GM23338 (cell line): Measurements from ENCODE around the gene GALNT13. TPM values are rescaled to one million over a fixed set of nuclear protein-coding genes. Genes with fewer than 3 reads are reported as not detected.

Source experiments
- ATAC-seq: fragments of 200-7000 bp; cut with Tn5 transposase; 3 replicates; pipeline ENCODE4 v1.9.1; 2020
- DNase-seq: peaks from one replicate; pipeline ENCODE4 v3.0.0-alpha.2; 2015; ENCODE audit warnings: low spot score
- H2AFZ ChIP-seq: fragments of 200-600 bp; sonication (generic); 2 replicates; pipeline ENCODE4 v1.8.0; 2016; ENCODE audit warnings: antibody characterized with exemption, mild to moderate bottlenecking, moderate library complexity
- H3F3A ChIP-seq: fragments of 200-600 bp; sonication (generic); replicated peaks from 2 replicates; pipeline ENCODE4 v1.8.0; 2017; ENCODE audit warnings: antibody characterized with exemption, mixed run types, low read depth
- H3K27ac ChIP-seq: fragments of 200-600 bp; sonication (generic); 2 replicates; pipeline ENCODE4 v1.6.1; 2016; ENCODE audit warnings: low read depth
- H3K27me3 ChIP-seq: fragments of 200-600 bp; sonication (generic); 2 replicates; pipeline ENCODE4 v1.8.0; 2016; ENCODE audit warnings: mild to moderate bottlenecking, mixed run types, moderate library complexity; ENCODE audit not compliant: insufficient read depth
- H3K36me3 ChIP-seq: fragments of 200-600 bp; sonication (generic); 2 replicates; pipeline ENCODE4 v1.8.0; 2016; ENCODE audit warnings: mild to moderate bottlenecking; ENCODE audit not compliant: insufficient read depth
- H3K4me1 ChIP-seq: fragments of 200-600 bp; sonication (generic); 2 replicates; pipeline ENCODE4 v1.8.0; 2016; ENCODE audit warnings: mild to moderate bottlenecking, moderate library complexity; ENCODE audit not compliant: insufficient read depth
- H3K4me2 ChIP-seq: fragments of 200-600 bp; sonication (generic); 2 replicates; pipeline ENCODE4 v1.7.1; 2017; ENCODE audit warnings: mixed run types
- H3K4me3 ChIP-seq: fragments of 200-600 bp; sonication (generic); 2 replicates; pipeline ENCODE4 v1.6.1; 2016; ENCODE audit warnings: mixed run types
- H3K79me2 ChIP-seq: fragments of 200-600 bp; sonication (generic); replicated peaks from 2 replicates; pipeline ENCODE4 v1.8.0; 2017; ENCODE audit warnings: mild to moderate bottlenecking; ENCODE audit not compliant: insufficient read depth
- H3K9me2 ChIP-seq: fragments of 200-600 bp; sonication (generic); 2 replicates; pipeline ENCODE4 v1.8.0; 2017; ENCODE audit not compliant: insufficient read depth
- H4K20me1 ChIP-seq: fragments of 200-600 bp; sonication (generic); replicated peaks from 2 replicates; pipeline ENCODE4 v1.8.0; 2017; ENCODE audit warnings: mild to moderate bottlenecking; ENCODE audit not compliant: insufficient read depth
- H3K27ac Mint-ChIP-seq: 2 replicates; pipeline ENCODE4 v1.8.0; 2020; ENCODE audit warnings: inconsistent platforms, mild to moderate bottlenecking, moderate library complexity, mixed read lengths
- H3K27me3 Mint-ChIP-seq: 3 replicates; pipeline ENCODE4 v1.8.0; 2022; ENCODE audit warnings: low read depth, mild to moderate bottlenecking, moderate library complexity, mixed read lengths, inconsistent platforms; ENCODE audit not compliant: insufficient read depth, poor library complexity
- H3K36me3 Mint-ChIP-seq: 3 replicates; pipeline ENCODE4 v1.8.0; 2021; ENCODE audit warnings: low read depth, mild to moderate bottlenecking, inconsistent platforms, moderate library complexity, mixed read lengths
- H3K4me1 Mint-ChIP-seq: 3 replicates; pipeline ENCODE4 v1.8.0; 2020; ENCODE audit warnings: mild to moderate bottlenecking, inconsistent platforms, mixed read lengths
- H3K4me3 Mint-ChIP-seq: 3 replicates; pipeline ENCODE4 v1.8.0; 2021; ENCODE audit warnings: moderate library complexity, mild to moderate bottlenecking, inconsistent platforms, mixed read lengths
- H3K9me3 Mint-ChIP-seq: 3 replicates; pipeline ENCODE4 v1.8.0; 2020; ENCODE audit warnings: moderate library complexity, mild to moderate bottlenecking, inconsistent platforms, mixed read lengths
- CREB1 ChIP-seq: fragments of 250-450 bp; sonication (Bioruptor Pico); IDR thresholded peaks from 2 replicates; pipeline ENCODE4 v1.5.0; 2020; ENCODE audit warnings: low read depth, mild to moderate bottlenecking, moderate library complexity
- EZH2 ChIP-seq: fragments of 200-600 bp; sonication (generic); IDR thresholded peaks from one replicate; pipeline ENCODE4 v1.8.0; 2017; ENCODE audit warnings: antibody characterized with exemption, mild to moderate bottlenecking, low read depth; ENCODE audit not compliant: unreplicated experiment
- EZH2phosphoT487 ChIP-seq: fragments of 200-600 bp; sonication (generic); IDR thresholded peaks from one replicate; pipeline ENCODE4 v1.8.1; 2018; ENCODE audit warnings: antibody characterized with exemption; ENCODE audit not compliant: unreplicated experiment
- JUNB ChIP-seq: IDR thresholded peaks from one replicate; pipeline ENCODE4 v1.6.1; 2016; ENCODE audit warnings: antibody characterized with exemption; ENCODE audit not compliant: unreplicated experiment
- NANOG ChIP-seq: IDR thresholded peaks from 2 replicates; pipeline ENCODE4 v1.6.1; 2016; ENCODE audit warnings: antibody characterized with exemption, borderline replicate concordance
- ZNF114 ChIP-seq: fragments of 250-450 bp; sonication (Bioruptor Pico); IDR thresholded peaks from 2 replicates; pipeline ENCODE4 v1.5.0; 2020; ENCODE audit warnings: mild to moderate bottlenecking, moderate library complexity
- ZNF331 ChIP-seq: fragments of 250-450 bp; sonication (Bioruptor Pico); IDR thresholded peaks from 2 replicates; pipeline ENCODE4 v1.5.0; 2020; ENCODE audit warnings: low read depth, mild to moderate bottlenecking, moderate library complexity
- polyA plus RNA-seq: library from polyadenylated mRNA; unstranded; fragments of >200 nt; fragmentation: Nextera tagmentation; extraction: Ambion mirVana; gene quantifications from 2 replicates; pipeline ENCODE4 v1.2.1, GENCODE V29; 2016
- total RNA-seq: library from RNA; depleted of rRNA; stranded (reverse); fragments of >200 nt; shearing (Covaris generic); gene quantifications from 2 replicates; pipeline ENCODE4 v1.2.3, GENCODE V29; 2014
- TF ChIP-seq, protein P1 (sequence below): IDR thresholded peaks from 2 replicates; pipeline ENCODE4 v1.6.1; 2016; ENCODE audit warnings: antibody characterized with exemption
- TF ChIP-seq, protein P2 (sequence below): fragments of 250-450 bp; sonication (Bioruptor Pico); IDR thresholded peaks from 2 replicates; pipeline ENCODE4 v1.5.0; 2020; ENCODE audit warnings: mild to moderate bottlenecking, moderate library complexity
- TF ChIP-seq, protein P3 (sequence below): IDR thresholded peaks from one replicate; pipeline ENCODE4 v1.6.1; 2018; ENCODE audit warnings: antibody characterized with exemption; ENCODE audit not compliant: unreplicated experiment
- TF ChIP-seq, protein P4 (sequence below), 2 experiments: fragments of 200-600 bp in 1 of 2; sonication (generic) in 1 of 2; conservative IDR thresholded peaks; 2 replicates each; pipeline versions ENCODE4 v1.5.1 to v1.6.1; 2016 to 2017; ENCODE audit warnings: antibody characterized with exemption in 2 of 2, low read depth in 2 of 2, mild to moderate bottlenecking in 2 of 2, moderate library complexity in 1 of 2

GALNT13 gene
- total and polyA plus RNA-seq, 2 experiments from 2014 or later = 3.5 to 5.2 TPM

DNA sequence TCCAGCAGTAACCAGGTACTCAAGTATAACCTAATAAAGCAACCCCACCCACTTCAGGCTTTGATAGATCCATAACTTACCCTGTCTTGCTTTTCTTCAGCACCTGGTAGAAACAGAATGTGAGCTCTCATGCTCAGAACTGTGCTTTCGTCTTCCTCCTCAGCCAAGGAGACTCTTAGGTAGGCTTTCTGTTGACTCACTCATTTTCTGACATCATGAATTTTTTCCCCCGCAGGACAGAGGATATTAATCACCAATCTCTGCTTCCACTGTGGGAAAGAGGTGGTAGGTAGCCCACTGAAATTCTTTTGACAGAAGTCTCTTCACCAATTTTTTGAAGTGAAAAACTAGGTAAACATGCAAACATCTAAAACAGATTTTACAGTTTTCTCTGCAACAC lies 585.6 kb downstream of the GALNT13 start (continued):
- TF ChIP-seq, protein P1, sequence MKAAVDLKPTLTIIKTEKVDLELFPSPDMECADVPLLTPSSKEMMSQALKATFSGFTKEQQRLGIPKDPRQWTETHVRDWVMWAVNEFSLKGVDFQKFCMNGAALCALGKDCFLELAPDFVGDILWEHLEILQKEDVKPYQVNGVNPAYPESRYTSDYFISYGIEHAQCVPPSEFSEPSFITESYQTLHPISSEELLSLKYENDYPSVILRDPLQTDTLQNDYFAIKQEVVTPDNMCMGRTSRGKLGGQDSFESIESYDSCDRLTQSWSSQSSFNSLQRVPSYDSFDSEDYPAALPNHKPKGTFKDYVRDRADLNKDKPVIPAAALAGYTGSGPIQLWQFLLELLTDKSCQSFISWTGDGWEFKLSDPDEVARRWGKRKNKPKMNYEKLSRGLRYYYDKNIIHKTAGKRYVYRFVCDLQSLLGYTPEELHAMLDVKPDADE = no peak
- no peak for TF ChIP-seq ZNF331 (CRISPR knock-in tag)

DNA sequence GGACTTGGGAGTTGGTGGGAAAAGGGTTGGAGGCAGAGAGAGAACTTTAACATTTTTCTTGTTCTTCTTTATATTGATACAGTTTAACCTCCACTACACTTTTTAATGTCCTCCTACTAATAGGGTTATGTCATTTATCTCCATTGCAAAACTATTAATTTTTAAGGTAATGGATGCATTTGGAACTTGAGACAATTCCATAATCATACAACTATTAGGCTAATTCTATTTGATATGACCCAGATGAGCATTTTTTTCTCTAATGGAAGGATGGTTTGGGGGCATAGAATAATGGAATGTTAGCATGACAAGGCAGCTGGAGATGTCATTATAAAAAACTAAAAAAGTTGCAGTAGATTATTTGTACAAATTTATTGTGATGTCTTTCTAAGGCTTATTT lies 587.6 kb downstream of the GALNT13 start:
- Mint-ChIP-seq H3K9me3 (no peaks in the 10 kb centered on the region), H3K4me3 (no peak overlapping the region), H3K27me3 (no peaks in the 10 kb centered on the region), H3K4me1 (no peaks in the 10 kb centered on the region), H3K36me3 (no peaks in the 10 kb centered on the region), H3K27ac (no peak overlapping the region)
- H3K9me2 ChIP-seq = no peaks in the 10 kb centered on the region; the same call in 1 of the 2 replicates
- no peak for TF ChIP-seq CREB1
- TF ChIP-seq, protein P2, sequence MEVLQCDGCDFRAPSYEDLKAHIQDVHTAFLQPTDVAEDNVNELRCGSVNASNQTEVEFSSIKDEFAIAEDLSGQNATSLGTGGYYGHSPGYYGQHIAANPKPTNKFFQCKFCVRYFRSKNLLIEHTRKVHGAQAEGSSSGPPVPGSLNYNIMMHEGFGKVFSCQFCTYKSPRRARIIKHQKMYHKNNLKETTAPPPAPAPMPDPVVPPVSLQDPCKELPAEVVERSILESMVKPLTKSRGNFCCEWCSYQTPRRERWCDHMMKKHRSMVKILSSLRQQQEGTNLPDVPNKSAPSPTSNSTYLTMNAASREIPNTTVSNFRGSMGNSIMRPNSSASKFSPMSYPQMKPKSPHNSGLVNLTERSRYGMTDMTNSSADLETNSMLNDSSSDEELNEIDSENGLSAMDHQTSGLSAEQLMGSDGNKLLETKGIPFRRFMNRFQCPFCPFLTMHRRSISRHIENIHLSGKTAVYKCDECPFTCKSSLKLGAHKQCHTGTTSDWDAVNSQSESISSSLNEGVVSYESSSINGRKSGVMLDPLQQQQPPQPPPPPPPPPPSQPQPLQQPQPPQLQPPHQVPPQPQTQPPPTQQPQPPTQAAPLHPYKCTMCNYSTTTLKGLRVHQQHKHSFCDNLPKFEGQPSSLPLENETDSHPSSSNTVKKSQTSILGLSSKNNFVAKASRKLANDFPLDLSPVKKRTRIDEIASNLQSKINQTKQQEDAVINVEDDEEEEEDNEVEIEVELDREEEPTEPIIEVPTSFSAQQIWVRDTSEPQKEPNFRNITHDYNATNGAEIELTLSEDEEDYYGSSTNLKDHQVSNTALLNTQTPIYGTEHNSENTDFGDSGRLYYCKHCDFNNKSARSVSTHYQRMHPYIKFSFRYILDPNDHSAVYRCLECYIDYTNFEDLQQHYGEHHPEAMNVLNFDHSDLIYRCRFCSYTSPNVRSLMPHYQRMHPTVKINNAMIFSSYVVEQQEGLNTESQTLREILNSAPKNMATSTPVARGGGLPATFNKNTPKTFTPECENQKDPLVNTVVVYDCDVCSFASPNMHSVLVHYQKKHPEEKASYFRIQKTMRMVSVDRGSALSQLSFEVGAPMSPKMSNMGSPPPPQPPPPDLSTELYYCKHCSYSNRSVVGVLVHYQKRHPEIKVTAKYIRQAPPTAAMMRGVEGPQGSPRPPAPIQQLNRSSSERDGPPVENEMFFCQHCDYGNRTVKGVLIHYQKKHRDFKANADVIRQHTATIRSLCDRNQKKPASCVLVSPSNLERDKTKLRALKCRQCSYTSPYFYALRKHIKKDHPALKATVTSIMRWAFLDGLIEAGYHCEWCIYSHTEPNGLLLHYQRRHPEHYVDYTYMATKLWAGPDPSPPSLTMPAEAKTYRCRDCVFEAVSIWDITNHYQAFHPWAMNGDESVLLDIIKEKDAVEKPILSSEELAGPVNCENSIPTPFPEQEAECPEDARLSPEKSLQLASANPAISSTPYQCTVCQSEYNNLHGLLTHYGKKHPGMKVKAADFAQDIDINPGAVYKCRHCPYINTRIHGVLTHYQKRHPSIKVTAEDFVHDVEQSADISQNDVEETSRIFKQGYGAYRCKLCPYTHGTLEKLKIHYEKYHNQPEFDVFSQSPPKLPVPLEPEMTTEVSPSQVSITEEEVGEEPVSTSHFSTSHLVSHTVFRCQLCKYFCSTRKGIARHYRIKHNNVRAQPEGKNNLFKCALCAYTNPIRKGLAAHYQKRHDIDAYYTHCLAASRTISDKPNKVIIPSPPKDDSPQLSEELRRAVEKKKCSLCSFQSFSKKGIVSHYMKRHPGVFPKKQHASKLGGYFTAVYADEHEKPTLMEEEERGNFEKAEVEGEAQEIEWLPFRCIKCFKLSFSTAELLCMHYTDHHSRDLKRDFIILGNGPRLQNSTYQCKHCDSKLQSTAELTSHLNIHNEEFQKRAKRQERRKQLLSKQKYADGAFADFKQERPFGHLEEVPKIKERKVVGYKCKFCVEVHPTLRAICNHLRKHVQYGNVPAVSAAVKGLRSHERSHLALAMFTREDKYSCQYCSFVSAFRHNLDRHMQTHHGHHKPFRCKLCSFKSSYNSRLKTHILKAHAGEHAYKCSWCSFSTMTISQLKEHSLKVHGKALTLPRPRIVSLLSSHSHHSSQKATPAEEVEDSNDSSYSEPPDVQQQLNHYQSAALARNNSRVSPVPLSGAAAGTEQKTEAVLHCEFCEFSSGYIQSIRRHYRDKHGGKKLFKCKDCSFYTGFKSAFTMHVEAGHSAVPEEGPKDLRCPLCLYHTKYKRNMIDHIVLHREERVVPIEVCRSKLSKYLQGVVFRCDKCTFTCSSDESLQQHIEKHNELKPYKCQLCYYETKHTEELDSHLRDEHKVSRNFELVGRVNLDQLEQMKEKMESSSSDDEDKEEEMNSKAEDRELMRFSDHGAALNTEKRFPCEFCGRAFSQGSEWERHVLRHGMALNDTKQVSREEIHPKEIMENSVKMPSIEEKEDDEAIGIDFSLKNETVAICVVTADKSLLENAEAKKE = no peak
- TF ChIP-seq, protein P3, sequence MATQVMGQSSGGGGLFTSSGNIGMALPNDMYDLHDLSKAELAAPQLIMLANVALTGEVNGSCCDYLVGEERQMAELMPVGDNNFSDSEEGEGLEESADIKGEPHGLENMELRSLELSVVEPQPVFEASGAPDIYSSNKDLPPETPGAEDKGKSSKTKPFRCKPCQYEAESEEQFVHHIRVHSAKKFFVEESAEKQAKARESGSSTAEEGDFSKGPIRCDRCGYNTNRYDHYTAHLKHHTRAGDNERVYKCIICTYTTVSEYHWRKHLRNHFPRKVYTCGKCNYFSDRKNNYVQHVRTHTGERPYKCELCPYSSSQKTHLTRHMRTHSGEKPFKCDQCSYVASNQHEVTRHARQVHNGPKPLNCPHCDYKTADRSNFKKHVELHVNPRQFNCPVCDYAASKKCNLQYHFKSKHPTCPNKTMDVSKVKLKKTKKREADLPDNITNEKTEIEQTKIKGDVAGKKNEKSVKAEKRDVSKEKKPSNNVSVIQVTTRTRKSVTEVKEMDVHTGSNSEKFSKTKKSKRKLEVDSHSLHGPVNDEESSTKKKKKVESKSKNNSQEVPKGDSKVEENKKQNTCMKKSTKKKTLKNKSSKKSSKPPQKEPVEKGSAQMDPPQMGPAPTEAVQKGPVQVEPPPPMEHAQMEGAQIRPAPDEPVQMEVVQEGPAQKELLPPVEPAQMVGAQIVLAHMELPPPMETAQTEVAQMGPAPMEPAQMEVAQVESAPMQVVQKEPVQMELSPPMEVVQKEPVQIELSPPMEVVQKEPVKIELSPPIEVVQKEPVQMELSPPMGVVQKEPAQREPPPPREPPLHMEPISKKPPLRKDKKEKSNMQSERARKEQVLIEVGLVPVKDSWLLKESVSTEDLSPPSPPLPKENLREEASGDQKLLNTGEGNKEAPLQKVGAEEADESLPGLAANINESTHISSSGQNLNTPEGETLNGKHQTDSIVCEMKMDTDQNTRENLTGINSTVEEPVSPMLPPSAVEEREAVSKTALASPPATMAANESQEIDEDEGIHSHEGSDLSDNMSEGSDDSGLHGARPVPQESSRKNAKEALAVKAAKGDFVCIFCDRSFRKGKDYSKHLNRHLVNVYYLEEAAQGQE = no peak
- no peak for TF ChIP-seq EZH2
- no peak for TF ChIP-seq JUNB
- TF ChIP-seq, protein P4, sequence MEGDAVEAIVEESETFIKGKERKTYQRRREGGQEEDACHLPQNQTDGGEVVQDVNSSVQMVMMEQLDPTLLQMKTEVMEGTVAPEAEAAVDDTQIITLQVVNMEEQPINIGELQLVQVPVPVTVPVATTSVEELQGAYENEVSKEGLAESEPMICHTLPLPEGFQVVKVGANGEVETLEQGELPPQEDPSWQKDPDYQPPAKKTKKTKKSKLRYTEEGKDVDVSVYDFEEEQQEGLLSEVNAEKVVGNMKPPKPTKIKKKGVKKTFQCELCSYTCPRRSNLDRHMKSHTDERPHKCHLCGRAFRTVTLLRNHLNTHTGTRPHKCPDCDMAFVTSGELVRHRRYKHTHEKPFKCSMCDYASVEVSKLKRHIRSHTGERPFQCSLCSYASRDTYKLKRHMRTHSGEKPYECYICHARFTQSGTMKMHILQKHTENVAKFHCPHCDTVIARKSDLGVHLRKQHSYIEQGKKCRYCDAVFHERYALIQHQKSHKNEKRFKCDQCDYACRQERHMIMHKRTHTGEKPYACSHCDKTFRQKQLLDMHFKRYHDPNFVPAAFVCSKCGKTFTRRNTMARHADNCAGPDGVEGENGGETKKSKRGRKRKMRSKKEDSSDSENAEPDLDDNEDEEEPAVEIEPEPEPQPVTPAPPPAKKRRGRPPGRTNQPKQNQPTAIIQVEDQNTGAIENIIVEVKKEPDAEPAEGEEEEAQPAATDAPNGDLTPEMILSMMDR (conservative IDR thresholded peaks at IDR 0.05; ENCODE audit: low read depth in 2 of 2) = no peak
- TF ChIP-seq EZH2phosphoT487 = no peak
- no peak for TF ChIP-seq ZNF114 (CRISPR knock-in tag)
- TF ChIP-seq NANOG = no peak
- DNase-seq (no peak), ATAC-seq (no peak)
- no peaks in the 10 kb centered on the region for H3K79me2 ChIP-seq
- no peaks in the 10 kb centered on the region for H3K27me3 ChIP-seq
- no peaks in the 10 kb centered on the region for H3K36me3 ChIP-seq
- no peaks in the 10 kb centered on the region; the same call in 1 of the 2 replicates for H3K4me1 ChIP-seq
- no peak overlapping the region for H2AFZ ChIP-seq
- H3K4me2 ChIP-seq = no peak overlapping the region
- H3K27ac ChIP-seq = no peak overlapping the region
- H4K20me1 ChIP-seq = no peaks in the 10 kb centered on the region
- H3K4me3 ChIP-seq = no peak overlapping the region
- no peaks in the 10 kb centered on the region for H3F3A ChIP-seq
